H1 (cell line): Measurements from ENCODE around the gene EMP2. TPM values are rescaled to one million over a fixed set of nuclear protein-coding genes. Genes with fewer than 3 reads are reported as not detected.

Experiments used
- CTCF ChIA-PET: fragments of 300-600 bp; sonication (Branson Sonifier 250); formaldehyde crosslinking; loops from one replicate; lab custom pipeline; 2021; ENCODE audit not compliant: partially characterized antibody; lab: Charles Lee
- POLR2A ChIA-PET: fragments of 300-600 bp; sonication (Branson Sonifier 250); formaldehyde crosslinking; loops from one replicate; lab custom pipeline; 2021; ENCODE audit warnings: inconsistent platforms; ENCODE audit not compliant: partially characterized antibody; lab: Charles Lee
- DNase-seq, 2 experiments: peaks; one replicate each; pipeline versions ENCODE4 v3.0.0 to v3.0.0-alpha.2; 2010 to 2022; ENCODE audit warnings: low spot score in 2 of 2, low read depth in 1 of 2, mixed read lengths in 1 of 2
- FAIRE-seq: peaks from 2 replicates; lab custom pipeline; 2011; peaks lifted over from hg19 to GRCh38; lab: Jason Lieb, UNC
- H2AFZ ChIP-seq: 2 replicates; pipeline ENCODE4 v1.8.1; 2012; ENCODE audit warnings: low read length, inconsistent platforms
- H2AK5ac ChIP-seq: 2 replicates; pipeline ENCODE4 v1.6.1; 2013; ENCODE audit warnings: low read depth, low read length
- H2BK120ac ChIP-seq: replicated peaks from 2 replicates; pipeline ENCODE3; 2013; ENCODE audit warnings: low read depth, low read length, inconsistent platforms
- H2BK12ac ChIP-seq: 2 replicates; pipeline ENCODE4 v1.6.1; 2013; ENCODE audit warnings: low read depth, low read length
- H2BK15ac ChIP-seq: 2 replicates; pipeline ENCODE4 v1.6.1; 2013; ENCODE audit warnings: low read length
- H2BK20ac ChIP-seq: 2 replicates; pipeline ENCODE4 v1.6.1; 2013; ENCODE audit warnings: low read length
- H2BK5ac ChIP-seq: 2 replicates; pipeline ENCODE4 v1.6.1; 2013; ENCODE audit warnings: low read depth, low read length
- H3K14ac ChIP-seq: 2 replicates; pipeline ENCODE4 v1.6.1; 2013; ENCODE audit warnings: inconsistent platforms; ENCODE audit not compliant: insufficient read length
- H3K18ac ChIP-seq: 2 replicates; pipeline ENCODE4 v1.6.1; 2013; ENCODE audit warnings: low read length; ENCODE audit errors: extremely low read depth
- H3K23ac ChIP-seq: 2 replicates; pipeline ENCODE4 v1.6.1; 2013; ENCODE audit warnings: inconsistent platforms; ENCODE audit not compliant: insufficient read length
- H3K23me2 ChIP-seq: 2 replicates; pipeline ENCODE4 v1.6.1; 2013; ENCODE audit warnings: low read depth, low read length
- H3K27ac ChIP-seq: 2 replicates; pipeline ENCODE4 v1.6.1; 2011; ENCODE audit warnings: low read depth, low read length, inconsistent platforms
- H3K27me3 ChIP-seq, 4 experiments: replicated peaks in 1 of 4; 1 replicate in 1 of 4; 2 replicates in 3 of 4; pipeline versions ENCODE4 v1.6.1 to v1.8.1; 2011 to 2013; ENCODE audit warnings: low read length in 3 of 4, mild to moderate bottlenecking in 3 of 4, inconsistent platforms in 2 of 4, mixed read lengths in 2 of 4, moderate library complexity in 1 of 4; ENCODE audit not compliant: control insufficient read depth in 3 of 4, insufficient read depth in 3 of 4; ENCODE audit errors: extremely low read depth in 1 of 4
- H3K36me3 ChIP-seq, 4 experiments: 2 replicates each; pipeline versions ENCODE4 v1.6.1 to v1.8.1; 2011 to 2013; ENCODE audit warnings: mild to moderate bottlenecking in 4 of 4, low read length in 3 of 4, moderate library complexity in 2 of 4, control low read depth in 1 of 4, inconsistent platforms in 1 of 4; ENCODE audit not compliant: insufficient read depth in 4 of 4, control insufficient read depth in 2 of 4
- H3K4ac ChIP-seq: replicated peaks from 2 replicates; pipeline ENCODE3; 2013; ENCODE audit warnings: low read length, low read depth, mixed read lengths, inconsistent platforms; ENCODE audit not compliant: insufficient read length
- H3K4me1 ChIP-seq, 4 experiments: replicated peaks in 1 of 4; 1 replicate in 1 of 4; 2 replicates in 3 of 4; pipeline versions ENCODE4 v1.6.1 to v1.8.1; 2011 to 2013; ENCODE audit warnings: low read length in 3 of 4, inconsistent platforms in 2 of 4, mixed read lengths in 1 of 4; ENCODE audit not compliant: insufficient read depth in 4 of 4, control insufficient read depth in 3 of 4
- H3K4me2 ChIP-seq, 2 experiments: 2 replicates each; pipeline versions ENCODE4 v1.6.1 to v1.8.1; 2011 to 2013; ENCODE audit warnings: low read depth in 2 of 2, low read length in 2 of 2, control low read depth in 1 of 2, inconsistent platforms in 1 of 2, mild to moderate bottlenecking in 1 of 2; ENCODE audit not compliant: insufficient read depth in 1 of 2
- H3K4me3 ChIP-seq, 4 experiments: fragments of 200-600, 300-600 bp in 1 of 4; sonication (generic), shearing (Covaris generic), sonication (Bioruptor Twin) in 1 of 4; 2 replicates each; pipeline versions ENCODE4 v1.5.1 to v1.8.1; 2011 to 2016; ENCODE audit warnings: low read length in 4 of 4, low read depth in 3 of 4, control low read depth in 2 of 4, inconsistent platforms in 2 of 4, mild to moderate bottlenecking in 2 of 4, mixed read lengths in 1 of 4, moderate library complexity in 1 of 4; ENCODE audit not compliant: insufficient read depth in 2 of 4; ENCODE audit errors: extremely low read depth in 1 of 4
- H3K56ac ChIP-seq: replicated peaks from 2 replicates; pipeline ENCODE3; 2013; ENCODE audit warnings: low read depth, mild to moderate bottlenecking, mixed read lengths, low read length, inconsistent platforms; ENCODE audit not compliant: insufficient read length
- H3K79me1 ChIP-seq: 2 replicates; pipeline ENCODE4 v1.6.1; 2013; ENCODE audit warnings: low read depth, low read length, control low read depth
- H3K79me2 ChIP-seq, 2 experiments: 2 replicates each; pipeline versions ENCODE4 v1.6.1 to v1.8.1; 2012 to 2013; ENCODE audit warnings: low read length in 2 of 2, mild to moderate bottlenecking in 2 of 2, inconsistent platforms in 1 of 2; ENCODE audit not compliant: insufficient read depth in 2 of 2, control insufficient read depth in 1 of 2
- H3K9ac ChIP-seq, 4 experiments: replicated peaks in 1 of 4; 1 replicate in 1 of 4; 2 replicates in 3 of 4; pipeline versions ENCODE4 v1.6.1 to v1.8.1; 2011 to 2013; ENCODE audit warnings: low read depth in 3 of 4, low read length in 3 of 4, control low read depth in 2 of 4, mild to moderate bottlenecking in 2 of 4, moderate library complexity in 2 of 4, inconsistent platforms in 1 of 4; ENCODE audit errors: extremely low read depth in 1 of 4
- H3K9me3 ChIP-seq, 2 experiments: 2 replicates each; pipeline versions ENCODE4 v1.6.1 to v1.8.1; 2012 to 2013; ENCODE audit warnings: mild to moderate bottlenecking in 2 of 2, moderate library complexity in 2 of 2, control low read depth in 1 of 2, inconsistent platforms in 1 of 2, low read depth in 1 of 2, low read length in 1 of 2, mixed read lengths in 1 of 2; ENCODE audit not compliant: insufficient read depth in 2 of 2
- H4K20me1 ChIP-seq, 2 experiments: replicated peaks in 1 of 2; 2 replicates each; pipeline versions ENCODE3 to v1.8.1; 2011 to 2013; ENCODE audit warnings: inconsistent platforms in 2 of 2, low read length in 2 of 2, mild to moderate bottlenecking in 1 of 2; ENCODE audit not compliant: insufficient read depth in 2 of 2, control insufficient read depth in 1 of 2
- H4K5ac ChIP-seq: 2 replicates; pipeline ENCODE4 v1.6.1; 2013; ENCODE audit warnings: low read length, low read depth, mixed read lengths, inconsistent platforms; ENCODE audit not compliant: insufficient read length
- H4K8ac ChIP-seq: 2 replicates; pipeline ENCODE4 v1.8.0; 2013; ENCODE audit warnings: mild to moderate bottlenecking, moderate library complexity, low read length, inconsistent platforms; ENCODE audit not compliant: insufficient read depth; ENCODE audit errors: extremely low read depth
- H4K91ac ChIP-seq: replicated peaks from 2 replicates; pipeline ENCODE3; 2013; ENCODE audit warnings: low read length, mixed read lengths, inconsistent platforms; ENCODE audit not compliant: insufficient read length
- CEBPB ChIP-seq: IDR thresholded peaks from 2 replicates; pipeline ENCODE4 v1.6.1; 2012; ENCODE audit warnings: low read depth, low read length
- CREB1 ChIP-seq: IDR thresholded peaks from 2 replicates; pipeline ENCODE4 v1.6.1; 2012; ENCODE audit warnings: inconsistent platforms
- FOSL1 ChIP-seq: IDR thresholded peaks from 2 replicates; pipeline ENCODE4 v1.6.1; 2011; ENCODE audit warnings: mild to moderate bottlenecking, low read depth, low read length, moderate library complexity; ENCODE audit not compliant: insufficient read depth
- GTF2F1 ChIP-seq: IDR thresholded peaks from 2 replicates; pipeline ENCODE4 v1.6.1; 2012; ENCODE audit warnings: low read depth, low read length, improper control_type of control experiment, borderline replicate concordance
- KDM5A ChIP-seq: fragments of 200-600 bp; IDR thresholded peaks from 2 replicates; pipeline ENCODE4 v1.7.1; 2012; ENCODE audit warnings: mild to moderate bottlenecking, low read length, inconsistent platforms, mixed read lengths
- RNF2 ChIP-seq: fragments of 200-900, 300-1000 bp; sonication (generic); IDR thresholded peaks from 2 replicates; pipeline ENCODE4 v1.7.1; 2016; ENCODE audit warnings: borderline replicate concordance, low read depth, mild to moderate bottlenecking, antibody characterized with exemption, low read length; ENCODE audit not compliant: poor library complexity, severe bottlenecking; ENCODE audit errors: missing control alignments
- SAP30 ChIP-seq: fragments of 300-600 bp; sonication (generic); IDR thresholded peaks from 2 replicates; pipeline ENCODE4 v1.7.1; 2012; ENCODE audit warnings: low read length, moderate library complexity, mild to moderate bottlenecking, inconsistent platforms; ENCODE audit not compliant: insufficient read depth, insufficient replicate concordance
- SIX5 ChIP-seq: IDR thresholded peaks from 2 replicates; pipeline ENCODE4 v1.6.1; 2011; ENCODE audit warnings: mild to moderate bottlenecking, low read depth, low read length
- SRF ChIP-seq: IDR thresholded peaks from 2 replicates; pipeline ENCODE4 v1.6.1; 2011; ENCODE audit warnings: mild to moderate bottlenecking, low read depth, low read length, moderate library complexity
- SUZ12 ChIP-seq: fragments of 200-600 bp; sonication (generic); IDR thresholded peaks from 2 replicates; pipeline ENCODE4 v1.6.1; 2012; ENCODE audit warnings: mild to moderate bottlenecking, inconsistent platforms, low read length, moderate library complexity, mixed read lengths
- TEAD4 ChIP-seq: IDR thresholded peaks from 2 replicates; pipeline ENCODE4 v1.6.1; 2012; ENCODE audit warnings: low read depth, low read length, inconsistent platforms, mixed read lengths
- YY1 ChIP-seq: IDR thresholded peaks from 2 replicates; pipeline ENCODE4 v1.6.1; 2011; ENCODE audit warnings: low read depth, mild to moderate bottlenecking, low read length
- WGBS, 2 experiments: shearing (Covaris generic) in 1 of 2; methylation state at CpG; one replicate each; pipeline versions ENCODE4 v1.1.6 to v1.1.7; 2013 to 2015; ENCODE audit warnings: low lambda C conversion rate in 2 of 2, mixed read lengths in 2 of 2, inconsistent platforms in 1 of 2, low coverage in 1 of 2, missing lambda C conversion rate in 1 of 2; ENCODE audit not compliant: insufficient replicate concordance in 2 of 2, insufficient coverage in 1 of 2, insufficient read length in 1 of 2; ENCODE audit errors: extremely low coverage in 1 of 2, missing lambda C conversion rate in 1 of 2; 5-methylcytosine and 5-hydroxymethylcytosine counted together
- polyA plus RNA-seq, 7 experiments: library from polyadenylated mRNA; depleted of rRNA in 3 of 7; stranded (reverse) in 5 of 7; unstranded in 2 of 7; fragments of >200 nt in 5 of 7; fragments of 200-250 nt in 2 of 7; gene quantifications; 1 replicate in 5 of 7; 2 replicates in 1 of 7; 4 replicates in 1 of 7; pipeline versions ENCODE4 v1.2.1 to v1.2.3, GENCODE V29; 2011 to 2013; ENCODE audit warnings: missing spikeins in 2 of 7, mixed read lengths in 2 of 7
- total RNA-seq: library from RNA; stranded (reverse); fragmentation: NEBNext Ultra II Directional; extraction: Animal tissue kit (Norgen Biotek cat#: 25700); gene quantifications from 2 replicates; pipeline ENCODE4 v1.2.1, GENCODE V29; 2021
- TF ChIP-seq, protein P1 (sequence below): IDR thresholded peaks from 2 replicates; pipeline ENCODE4 v1.6.1; 2011; ENCODE audit warnings: low read length, improper control_type of control experiment

The EMP2 gene
- total and polyA plus RNA-seq, 2 of the 8 experiments (the other 6 are each of a cell fraction or from before 2014, with no cell fraction given), result 22.6 to 23.3 TPM

DNA sequence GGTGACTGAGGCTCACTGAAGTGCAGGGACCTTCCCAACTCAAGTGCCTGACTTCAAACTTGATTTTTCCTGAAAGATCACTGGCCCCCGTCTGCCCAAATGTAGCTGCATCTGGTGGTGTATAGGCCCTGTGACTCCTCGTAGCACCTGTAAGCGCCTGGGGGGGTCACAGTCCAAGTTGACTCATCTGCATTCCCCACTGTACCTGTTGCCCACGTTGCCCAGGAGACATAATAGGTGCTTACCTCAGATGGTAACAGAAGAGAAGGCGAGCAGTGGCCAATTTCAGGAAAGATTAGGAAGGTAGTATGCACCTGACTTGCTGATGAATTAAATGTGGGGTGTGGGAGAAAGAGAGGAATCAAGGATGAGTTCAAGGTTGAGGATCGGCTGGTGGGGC is 44.1 kb upstream of the EMP2 start:
- Histone ChIP-seq H3K23ac (no peak overlapping the region), H3K27ac (no peak overlapping the region), H3K9ac (no peak overlapping the region), H3K9me3 (no peaks in the 10 kb centered on the region), H3K4me2 (no peak overlapping the region), H2BK120ac (no peak overlapping the region), H3K79me1 (no peaks in the 10 kb centered on the region), H3K27me3 (no peaks in the 10 kb centered on the region; a peak in 1 of 7 replicates), H3K14ac (no peak overlapping the region), H2BK12ac (no peak overlapping the region), H3K36me3 (no peaks in the 10 kb centered on the region), H3K18ac (no peak overlapping the region), H3K79me2 (no peaks in the 10 kb centered on the region), H2AK5ac (no peak overlapping the region), H4K8ac (no peak overlapping the region), H2BK5ac (no peak overlapping the region), H3K23me2 (no peaks in the 10 kb centered on the region), H3K4me1 (peaks cover 4 to 15% (median 8%) of the 10 kb centered on the region in 4 experiments), H4K91ac (no peak overlapping the region), H3K4ac (no peak overlapping the region), H2BK20ac (no peak overlapping the region), H3K56ac (no peak overlapping the region), H2BK15ac (no peak overlapping the region), H4K20me1 (no peaks in the 10 kb centered on the region), H2AFZ (no peak overlapping the region), H3K4me3 (no peak overlapping the region), H4K5ac (no peak overlapping the region)
- no peak for FAIRE-seq
- no peak for DNase-seq
- ChIA-PET POLR2A (no interaction called here), CTCF (interaction anchor here (1.0 to 2.1 kb wide), 5 partner anchors 23 to 103 kb away, joined by 3 to 4 read pairs (median 3); no protein-coding TSS in a partner anchor)
- TF ChIP-seq FOSL1, result no peak
- no peak for TF ChIP-seq SUZ12
- no peak for TF ChIP-seq SRF
- TF ChIP-seq KDM5A, result no peak
- no peak for TF ChIP-seq SAP30
- no peak for TF ChIP-seq CREB1
- TF ChIP-seq, protein P1, sequence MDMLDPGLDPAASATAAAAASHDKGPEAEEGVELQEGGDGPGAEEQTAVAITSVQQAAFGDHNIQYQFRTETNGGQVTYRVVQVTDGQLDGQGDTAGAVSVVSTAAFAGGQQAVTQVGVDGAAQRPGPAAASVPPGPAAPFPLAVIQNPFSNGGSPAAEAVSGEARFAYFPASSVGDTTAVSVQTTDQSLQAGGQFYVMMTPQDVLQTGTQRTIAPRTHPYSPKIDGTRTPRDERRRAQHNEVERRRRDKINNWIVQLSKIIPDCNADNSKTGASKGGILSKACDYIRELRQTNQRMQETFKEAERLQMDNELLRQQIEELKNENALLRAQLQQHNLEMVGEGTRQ, result no peak
- no peak for TF ChIP-seq GTF2F1
- TF ChIP-seq TEAD4, result no peak
- no peak for TF ChIP-seq CEBPB
- no peak for TF ChIP-seq YY1
- TF ChIP-seq SIX5, result no peak
- TF ChIP-seq RNF2, result no peak
- 84% methylated on average over 6 of the region's 6 CpGs; no CpG with 5 or more reads in 1 of the 2 experiments for WGBS, 2 experiments
